Inflammatory macrophage (primary cell): ENCODE data around the gene NFASC.

ENCODE experiments used
- DNase-seq, 2 donors: peaks; one replicate each; pipeline ENCODE4 v3.0.0-alpha.2; 2020 to 2022

NFASC gene

DNA sequence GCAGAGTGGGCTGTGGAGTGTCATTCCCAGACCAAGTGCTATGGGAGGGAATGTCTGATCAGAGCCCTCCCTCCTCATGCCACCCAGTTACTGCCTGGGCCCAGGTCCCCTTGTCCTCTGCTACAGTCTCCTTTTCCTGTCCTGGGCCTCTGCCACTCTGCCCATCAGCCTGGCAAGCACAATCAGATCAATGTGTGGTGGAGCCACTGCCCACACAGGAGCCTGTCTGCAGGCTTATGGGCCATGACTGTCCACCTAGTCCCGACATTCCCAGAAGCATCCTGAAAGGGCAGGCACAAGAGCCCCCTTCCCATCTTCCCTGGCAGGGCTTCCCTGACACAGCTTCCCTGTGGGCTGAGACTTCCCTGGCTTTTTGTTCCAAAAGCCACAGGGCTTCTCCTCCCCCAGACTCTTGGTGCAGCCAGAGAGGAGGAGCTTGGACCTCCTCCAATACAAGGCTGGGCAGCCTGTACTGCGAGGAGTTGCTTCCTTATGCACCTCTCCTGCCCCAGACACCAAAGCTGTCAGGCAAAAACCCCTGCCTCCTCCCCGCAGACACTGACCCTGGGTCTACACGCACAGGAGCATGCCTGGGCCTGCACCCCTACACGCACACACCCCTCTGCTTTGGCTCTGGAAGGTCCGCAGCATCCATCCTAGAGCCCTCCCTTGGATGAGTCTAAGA, 143.2 kb downstream of the NFASC start:
- peak in 1 of 2 donors; percentile 4 for DNase-seq

DNA sequence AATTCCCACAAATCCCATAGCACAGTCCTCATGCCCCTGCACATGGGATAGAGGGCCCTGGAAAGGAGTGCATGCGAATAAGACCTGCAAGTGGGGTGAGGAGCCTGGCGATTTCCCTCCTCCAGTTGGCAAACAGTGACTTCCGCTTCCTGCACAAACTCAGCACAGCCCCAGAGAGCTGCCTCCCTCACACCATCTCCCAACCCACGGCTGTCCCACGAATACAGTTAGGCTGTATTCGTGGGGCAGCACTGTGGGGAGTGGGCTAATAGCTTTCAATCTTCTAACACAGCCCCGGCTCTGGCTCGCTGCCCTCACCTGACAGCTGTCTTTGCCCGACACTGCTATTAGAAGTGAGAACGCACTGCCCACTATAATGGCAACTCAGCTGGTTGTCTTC, 144.1 kb downstream of the NFASC start:
- DNase-seq: peak in 1 of 2 donors; percentile 1

DNA sequence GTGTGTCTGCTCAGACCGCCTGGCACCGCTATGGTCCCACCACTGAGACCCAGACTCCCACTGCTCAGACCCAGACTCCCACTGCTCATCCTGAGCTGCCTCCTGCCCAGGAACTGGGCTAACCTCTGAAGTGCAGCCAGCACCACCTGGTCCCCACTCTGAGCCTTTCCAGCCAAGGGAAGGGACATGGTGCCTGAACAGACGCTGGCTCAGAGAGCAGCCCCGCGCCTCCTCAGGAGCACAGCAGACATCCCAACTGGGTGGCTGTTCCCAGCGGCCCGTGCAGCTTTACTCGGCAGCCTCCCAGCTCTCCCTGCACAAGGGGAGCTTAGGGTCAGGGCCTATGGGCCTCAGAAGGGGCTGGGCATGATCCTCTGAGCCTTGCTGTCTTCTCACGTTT, 144.6 kb downstream of the NFASC start:
- no peak for DNase-seq

DNA sequence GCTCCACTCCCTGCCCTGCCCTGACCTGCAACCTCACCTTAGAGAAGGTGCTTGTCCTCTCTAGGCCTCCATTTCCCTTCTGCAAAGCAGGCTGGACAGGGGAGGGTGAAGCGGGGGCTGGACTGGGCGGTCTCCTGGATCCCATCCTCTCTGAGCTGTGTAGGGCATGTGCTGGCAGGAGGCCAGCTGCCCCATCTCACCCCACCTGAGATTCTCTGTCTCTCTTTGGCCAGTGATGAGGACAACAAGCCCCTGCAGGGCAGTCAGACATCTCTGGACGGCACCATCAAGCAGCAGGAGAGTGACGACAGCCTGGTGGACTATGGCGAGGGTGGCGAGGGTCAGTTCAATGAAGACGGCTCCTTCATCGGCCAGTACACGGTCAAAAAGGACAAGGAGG, 145.4 kb downstream of the NFASC start:
- DNase-seq: no peak

DNA sequence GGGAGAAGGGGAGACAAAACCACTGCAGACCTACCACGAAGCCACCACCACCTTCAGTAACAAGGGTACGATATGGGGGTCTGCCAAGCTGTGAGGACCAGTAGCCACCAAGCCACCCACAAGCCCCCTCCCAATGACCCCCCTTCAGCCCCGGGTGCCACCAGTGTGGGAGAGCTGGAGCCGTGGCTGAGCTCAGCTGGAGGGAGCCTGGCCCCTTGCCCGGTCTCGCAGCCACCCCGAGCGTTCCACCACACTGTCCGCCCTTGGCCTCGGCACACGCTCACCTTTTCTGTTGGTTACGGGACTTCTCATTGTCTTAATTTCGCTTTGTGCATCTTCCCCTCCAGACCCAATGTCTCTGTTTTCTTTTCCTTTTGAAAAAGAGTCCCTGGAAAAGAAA, 145.9 kb downstream of the NFASC start:
- no peak for DNase-seq

DNA sequence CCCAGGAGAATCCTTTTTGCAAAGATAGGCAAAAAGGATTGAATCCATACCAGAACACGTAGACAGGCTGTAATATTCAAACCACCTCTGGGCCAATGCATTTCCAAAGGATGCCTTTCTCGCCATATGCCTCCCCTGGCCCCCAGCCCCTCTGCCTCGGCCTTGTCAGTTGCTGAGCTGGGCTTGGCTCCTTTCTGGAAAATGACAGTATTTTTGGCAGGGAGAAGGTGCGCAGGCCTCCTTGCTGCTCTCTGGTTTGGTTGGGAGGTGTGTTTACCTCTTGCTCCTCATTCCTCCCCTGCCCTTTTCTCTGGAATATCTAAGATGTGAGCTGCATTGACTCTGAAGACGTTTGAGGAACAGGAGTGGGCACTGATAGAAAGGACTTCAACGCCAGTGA, 146.3 kb downstream of the NFASC start:
- DNase-seq: no peak

DNA sequence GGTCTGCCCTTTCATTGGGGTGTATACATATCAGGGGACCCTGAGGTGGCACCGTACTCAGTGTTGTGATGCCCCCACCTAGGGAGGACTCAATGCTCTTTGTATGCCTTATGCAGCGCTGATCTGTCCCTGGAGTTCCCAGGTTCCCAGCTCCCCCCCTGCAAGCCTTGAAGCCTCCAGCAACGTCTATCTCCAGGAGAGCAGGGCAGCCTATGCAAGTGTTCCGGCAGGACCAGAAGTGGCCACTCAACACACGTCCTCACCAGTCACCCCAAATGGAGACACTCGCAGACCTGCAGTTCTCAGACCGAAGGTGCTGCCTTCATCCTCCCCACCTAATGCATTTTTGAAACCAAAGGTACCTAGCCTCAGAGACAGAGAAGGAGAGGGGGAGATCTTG, 147.1 kb downstream of the NFASC start:
- no peak for DNase-seq

DNA sequence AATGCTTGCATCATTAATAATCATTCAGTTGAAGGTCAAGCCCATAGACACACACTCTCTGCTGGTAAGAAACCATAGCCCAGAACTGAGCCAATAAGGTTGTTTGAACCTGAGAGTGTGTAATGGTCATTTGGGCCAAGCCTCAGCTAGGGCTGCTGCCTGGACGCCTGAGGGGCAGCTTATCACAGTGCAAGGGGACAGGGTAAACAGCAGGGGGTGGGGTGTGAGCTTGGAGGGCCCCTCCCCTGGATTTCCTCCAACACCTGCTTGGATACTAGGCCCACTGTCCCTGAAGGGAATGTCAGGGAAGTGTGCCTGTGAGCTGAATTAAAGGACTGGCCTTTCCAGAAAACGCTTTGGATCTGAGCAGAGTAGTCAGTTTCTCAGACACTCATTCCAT, 147.7 kb downstream of the NFASC start:
- no peak for DNase-seq

DNA sequence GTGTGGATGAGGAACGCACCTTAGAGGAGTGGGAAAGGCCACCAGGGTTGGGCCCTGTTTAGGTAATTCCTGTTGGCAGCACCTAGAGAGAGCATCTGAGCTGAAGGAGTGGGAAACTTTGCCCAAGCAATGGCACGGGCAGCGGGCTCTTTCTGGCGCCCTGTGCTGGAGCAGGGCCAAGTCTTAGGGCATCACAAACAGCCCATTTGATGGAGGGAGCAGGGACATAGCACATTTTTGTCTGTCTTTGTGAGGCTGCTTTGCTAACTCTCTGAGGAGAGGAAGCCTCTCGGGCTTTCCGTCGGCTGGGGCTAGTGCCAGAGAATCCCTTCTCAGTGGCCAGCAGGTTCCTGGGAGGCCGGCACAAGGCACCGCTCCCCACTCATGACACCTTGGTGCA, 149.8 kb downstream of the NFASC start:
- no peak for DNase-seq

DNA sequence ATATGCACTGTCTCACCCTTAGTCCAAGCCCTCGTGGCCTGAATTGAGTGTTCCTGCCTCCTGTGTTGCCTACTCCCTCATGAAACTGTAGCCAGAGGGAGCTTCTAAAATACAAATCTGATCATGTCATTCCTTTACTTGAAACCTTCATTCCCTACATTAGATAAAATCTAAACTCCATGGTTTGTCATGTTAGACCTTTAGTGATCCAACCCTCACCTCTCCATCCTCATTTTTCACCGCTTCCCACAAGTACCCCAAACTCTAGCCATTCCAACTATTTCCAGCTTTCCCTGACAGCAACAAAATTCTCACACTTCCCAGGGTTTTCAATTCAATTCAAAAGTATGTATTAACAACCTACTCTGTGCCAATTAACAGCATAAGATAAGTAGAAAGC, 154.0 kb downstream of the NFASC start:
- DNase-seq: no peak

DNA sequence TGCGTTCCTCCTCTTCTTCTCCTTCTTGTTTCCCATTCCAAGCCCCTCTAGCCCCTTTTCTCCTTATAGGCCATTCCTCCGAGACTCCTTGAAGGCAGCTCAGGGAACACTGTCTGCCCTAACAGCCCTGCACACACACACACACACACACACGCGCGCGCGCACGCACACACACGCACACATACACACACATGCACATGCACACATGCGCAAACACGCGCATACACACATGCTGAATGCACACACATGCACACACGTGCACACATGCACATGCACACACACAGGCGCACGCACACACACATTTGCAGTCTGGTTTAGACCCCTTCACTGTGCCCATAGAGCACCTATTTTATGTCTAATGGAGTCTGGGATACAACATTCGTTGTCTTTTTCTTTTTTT, 154.6 kb downstream of the NFASC start:
- DNase-seq: no peak

DNA sequence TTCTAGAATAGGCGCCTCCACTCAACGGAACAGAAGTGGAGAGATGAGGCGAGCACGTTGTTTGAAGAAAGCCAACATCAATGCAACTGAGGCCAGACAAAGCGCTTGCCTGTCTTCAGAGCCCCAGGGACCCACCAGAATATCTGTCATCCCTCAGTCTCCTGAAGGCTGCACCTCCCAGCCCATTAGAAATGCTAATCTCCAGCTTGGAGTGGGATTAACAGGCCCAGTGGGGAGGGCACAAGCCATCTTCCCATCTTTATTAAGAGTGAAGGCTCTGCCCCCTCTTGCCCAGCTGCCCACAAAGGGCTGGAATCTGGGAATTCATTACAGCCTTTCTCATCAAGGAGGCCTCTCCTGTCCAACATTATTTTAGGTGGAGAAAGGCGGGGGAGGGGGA, 155.5 kb downstream of the NFASC start:
- no peak for DNase-seq

DNA sequence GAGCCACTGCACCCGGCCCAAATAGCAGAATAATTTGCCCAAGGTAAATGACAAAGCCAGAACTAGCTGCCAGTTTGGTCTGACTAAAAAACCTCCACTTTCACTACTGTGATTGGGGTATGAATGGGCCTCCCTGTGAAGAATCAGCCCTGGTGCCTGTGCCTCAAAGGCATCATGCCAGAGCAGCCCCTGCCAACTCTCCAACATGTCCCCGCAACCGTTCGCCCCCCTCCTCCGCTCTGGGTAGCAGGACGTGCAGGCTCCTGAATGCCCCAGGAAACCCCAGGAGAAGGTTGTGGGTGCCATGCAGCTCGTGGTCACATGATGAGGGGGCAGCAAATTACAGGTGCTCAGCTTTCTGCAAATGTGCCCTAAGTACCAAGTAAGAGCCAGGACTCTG, 157.7 kb downstream of the NFASC start:
- no peak for DNase-seq

DNA sequence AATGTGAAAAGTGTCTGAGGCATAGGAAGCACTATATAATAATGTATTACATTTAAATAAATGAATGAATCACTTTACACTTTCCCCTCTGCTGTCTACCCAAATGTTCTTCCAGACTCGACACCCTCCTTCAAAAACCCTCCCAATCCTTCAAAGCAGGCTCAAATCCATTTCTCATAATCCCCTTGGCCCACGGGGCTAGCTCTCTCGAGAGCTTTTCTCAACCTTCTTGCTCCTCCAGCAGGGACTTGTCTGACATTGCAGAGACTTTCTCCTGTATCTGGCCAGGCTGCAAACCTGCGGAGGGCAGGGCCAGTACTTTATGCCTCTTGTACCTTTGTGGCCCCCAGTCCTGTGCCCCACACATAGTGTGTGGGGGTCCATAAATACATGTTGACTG, 158.3 kb downstream of the NFASC start:
- DNase-seq: no peak

DNA sequence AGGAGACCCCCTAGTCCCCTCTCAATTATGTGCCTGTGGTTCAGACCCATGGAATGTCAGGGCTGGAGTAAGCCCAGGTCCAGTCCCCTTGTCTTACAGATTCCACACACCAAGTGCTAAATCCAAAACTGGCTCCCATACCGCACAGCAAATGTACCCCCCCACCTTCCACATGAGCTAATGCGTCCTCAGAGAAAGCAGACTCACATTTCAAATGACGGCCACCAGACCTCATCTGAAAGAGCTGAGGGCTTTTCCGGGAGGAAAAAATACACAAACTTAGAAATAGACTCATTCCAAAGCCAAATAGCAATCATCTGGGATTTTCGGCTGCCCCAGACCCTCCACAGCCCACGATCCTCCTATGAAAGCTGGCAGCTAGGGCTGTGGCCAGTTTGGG, 159.6 kb downstream of the NFASC start:
- no peak for DNase-seq

DNA sequence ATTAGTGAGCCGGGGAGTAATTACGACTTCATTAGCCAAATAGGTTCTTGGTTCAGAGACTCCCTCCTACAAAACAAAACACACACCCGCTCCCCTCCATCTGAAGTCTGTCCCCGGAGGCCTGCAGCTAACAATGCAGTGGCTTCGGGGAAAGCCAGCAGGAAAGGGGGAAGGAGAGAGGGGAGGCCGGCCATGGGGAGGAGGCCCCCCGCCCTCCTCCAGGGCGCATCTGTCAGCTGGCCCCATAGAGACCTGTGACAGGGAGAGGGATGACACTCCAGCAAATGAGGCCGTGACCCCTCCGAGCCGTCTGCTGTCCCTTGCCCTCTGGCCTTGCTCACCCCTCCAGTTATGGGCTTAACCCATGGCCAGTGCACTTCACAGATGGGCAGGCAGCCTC, 160.2 kb downstream of the NFASC start:
- DNase-seq: no peak

DNA sequence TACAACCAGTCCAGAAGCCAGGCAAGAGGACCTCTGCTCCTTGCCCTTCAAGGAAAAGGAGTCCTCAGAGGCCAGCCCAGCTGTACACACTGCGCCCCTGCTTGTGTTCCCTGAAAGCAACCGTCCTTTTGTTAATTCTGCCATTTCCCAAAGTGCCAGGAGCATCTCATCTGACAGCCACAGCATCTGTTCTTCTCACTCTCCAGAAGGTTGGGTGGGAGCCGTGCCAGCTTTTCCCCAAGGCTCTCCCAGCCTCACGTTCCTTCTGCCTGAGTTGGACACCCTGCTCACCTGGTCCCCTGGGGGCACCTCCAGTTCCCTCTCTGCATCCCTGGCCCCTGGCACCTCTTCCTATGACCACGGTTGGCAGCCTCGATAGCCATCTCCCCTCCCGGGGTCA, 161.8 kb downstream of the NFASC start:
- no peak for DNase-seq

DNA sequence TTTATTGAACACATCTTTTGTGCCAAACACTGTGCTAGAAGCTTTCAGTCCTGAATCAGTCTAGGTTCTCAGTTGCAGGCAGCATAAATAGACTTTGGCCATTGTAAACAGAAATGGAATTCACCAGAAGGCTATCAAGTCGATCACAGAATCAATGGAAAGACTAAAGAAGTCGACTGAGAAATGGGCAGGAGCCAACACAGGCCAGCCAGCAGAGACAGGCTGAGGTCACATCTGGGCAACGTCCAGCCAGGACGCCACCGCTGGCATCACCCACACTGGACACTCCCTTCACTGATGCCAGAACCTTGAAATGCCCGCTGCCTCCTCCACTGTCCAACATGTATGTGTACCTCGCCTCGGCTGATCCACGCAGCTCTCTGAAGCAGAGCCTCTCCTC, 166.9 kb downstream of the NFASC start:
- no peak for DNase-seq

DNA sequence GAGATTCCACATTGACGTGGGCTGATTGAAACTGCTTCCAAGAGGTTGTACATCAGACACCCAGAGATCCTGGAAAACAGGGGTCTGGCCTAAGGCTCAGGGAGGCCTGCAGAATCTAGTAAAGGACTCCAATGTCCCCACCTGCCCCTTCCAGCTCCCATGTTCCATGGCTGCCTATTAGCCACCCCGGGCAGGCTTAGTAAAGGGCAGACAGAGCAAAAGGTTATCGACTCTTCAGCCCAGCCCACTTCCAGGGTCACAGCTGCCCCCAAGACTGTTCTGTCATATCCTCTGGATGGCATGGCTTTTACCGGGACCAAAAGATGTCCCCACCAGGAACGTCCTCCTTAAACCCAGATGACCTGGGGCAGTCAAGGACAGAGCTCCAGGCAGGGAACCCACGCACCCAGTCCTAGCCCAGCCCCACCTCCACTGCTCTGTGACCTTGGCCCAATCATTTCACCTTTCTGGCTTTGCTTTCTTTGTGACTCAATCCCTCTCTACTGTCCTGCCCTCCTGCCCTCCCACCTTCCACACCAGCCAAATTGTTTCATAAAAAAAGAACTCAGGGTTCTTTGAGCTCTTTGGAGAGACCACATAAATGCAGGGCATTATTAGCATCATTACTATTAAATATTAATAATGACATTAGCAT, 167.6 kb downstream of the NFASC start:
- no peak for DNase-seq

DNA sequence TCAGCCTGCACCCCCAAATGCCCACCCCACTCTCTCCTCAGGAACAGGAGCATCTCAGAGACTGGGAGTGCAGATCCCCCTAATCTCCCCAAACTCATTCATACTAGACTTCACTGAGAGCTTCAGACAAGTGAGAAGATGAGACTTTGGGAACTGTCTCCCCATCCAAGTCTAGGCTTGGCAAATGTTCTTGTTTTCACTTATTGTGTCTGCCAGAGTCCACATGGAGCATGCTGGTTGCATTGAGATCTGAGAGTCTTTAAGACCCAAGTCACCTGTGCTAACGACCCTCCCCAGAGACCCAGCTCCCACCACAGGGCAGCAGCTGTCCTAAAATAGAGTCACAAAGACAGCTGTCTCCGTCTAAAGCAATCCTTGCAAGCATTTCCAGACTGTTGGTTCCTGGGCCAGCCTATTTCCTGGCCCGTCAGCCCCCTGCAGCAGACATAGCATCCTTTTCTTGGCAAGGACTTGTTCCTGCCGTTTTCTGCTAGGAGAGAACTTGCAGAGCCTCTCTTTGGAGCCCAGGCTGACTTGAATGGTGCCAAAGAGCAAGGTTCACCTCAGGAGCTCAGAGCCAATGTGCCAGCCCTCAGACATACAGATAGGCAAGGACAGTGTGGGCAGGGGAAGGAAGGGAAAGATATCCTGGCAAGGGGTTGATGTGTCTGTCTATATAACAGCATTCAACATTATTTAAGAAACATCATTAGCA, 170.5 kb downstream of the NFASC start:
- no peak for DNase-seq

DNA sequence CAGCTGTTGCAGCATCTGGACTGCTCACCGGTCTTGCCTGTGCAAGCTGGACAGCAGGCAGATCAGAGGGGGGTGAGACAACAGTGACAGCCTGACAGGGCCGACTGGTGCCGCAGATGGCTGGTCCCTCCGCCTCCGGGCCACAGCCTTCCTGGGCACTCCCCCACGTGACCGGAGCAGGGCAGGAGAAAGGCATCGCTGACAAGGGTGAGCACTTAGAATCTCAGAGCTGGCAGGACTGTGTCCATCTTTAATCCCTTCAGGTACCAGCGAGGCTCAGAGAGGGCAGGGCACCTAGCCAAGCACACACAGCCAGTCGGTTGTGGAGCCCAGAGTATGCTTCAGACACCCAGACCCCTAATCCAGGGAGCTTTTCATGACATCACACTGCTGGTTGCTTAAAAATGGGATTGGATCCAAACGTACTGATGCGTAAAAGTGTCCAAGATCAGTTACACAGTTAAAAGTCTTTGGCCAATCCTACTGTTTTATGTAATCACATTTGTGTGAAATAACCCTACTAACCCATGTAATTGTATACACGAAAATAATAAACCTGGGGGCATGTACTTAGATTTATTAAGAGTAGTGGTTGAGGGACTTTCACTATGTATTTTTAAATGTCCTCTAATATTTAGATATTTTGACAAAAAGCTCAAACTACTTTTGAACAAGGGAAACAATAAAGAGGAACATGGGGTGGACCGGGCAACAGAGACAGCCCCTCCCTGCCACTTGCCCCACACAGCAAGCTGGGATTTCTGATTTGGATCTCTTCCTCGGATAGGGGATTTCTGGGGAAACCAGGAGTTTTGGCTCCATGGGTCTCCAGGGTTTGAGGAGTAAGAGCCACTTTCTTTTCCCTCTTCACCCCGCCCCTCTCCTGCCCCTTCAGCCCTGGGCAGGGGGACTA, 171.6 kb downstream of the NFASC start:
- DNase-seq: no peak

DNA sequence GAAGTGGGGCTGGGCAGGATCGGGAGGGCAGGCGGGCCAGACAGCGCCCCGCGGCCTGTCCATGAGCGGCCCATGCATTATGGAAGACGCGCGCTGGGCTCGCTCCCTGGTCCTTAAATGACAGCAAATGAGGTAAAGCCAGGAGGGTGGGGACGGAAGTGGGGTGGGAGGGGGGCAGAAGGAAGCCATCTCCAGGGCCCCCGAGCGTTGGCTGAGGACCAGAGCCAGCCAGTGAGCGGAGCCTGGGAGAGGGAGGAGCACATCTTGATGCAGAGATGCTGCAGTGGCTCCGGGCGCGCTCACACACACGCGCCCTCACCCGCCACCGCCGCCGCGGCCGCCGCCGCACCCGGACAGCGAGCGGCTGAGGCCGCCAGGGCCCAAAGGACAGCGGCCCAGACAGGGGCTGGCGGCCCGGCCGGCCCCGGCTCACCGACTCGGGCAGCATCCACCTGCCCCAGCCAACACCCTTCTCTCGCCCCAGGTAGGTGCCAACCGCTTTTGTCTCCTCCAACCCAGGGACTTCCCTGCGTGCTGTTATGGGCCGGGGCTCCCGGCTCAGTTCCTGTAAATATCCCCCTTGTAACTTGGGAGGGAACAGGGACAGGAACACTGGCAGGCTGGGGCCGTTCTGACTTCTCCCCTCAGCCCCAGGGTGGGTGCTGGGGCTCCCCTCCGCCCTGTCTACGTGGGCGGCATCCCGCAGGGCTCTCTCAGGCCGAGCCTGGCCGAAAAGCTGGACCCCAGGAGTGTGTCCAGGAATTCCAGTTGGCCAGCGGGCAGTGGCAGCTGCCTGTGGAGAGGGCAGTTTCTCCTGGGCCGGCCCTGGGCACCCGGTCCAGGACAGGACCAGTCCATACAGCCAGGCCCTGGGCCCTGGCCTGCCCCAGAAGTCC, 172.5 kb downstream of the NFASC start, which contains the start of gene CNTN2:
Gene CNTN2, plus strand, starts transcription at position 302 of the 896 bp plus-strand sequence. CDS start 9,974 bp downstream, outside the sequence.
- DNase-seq: no peak
